Adrenal gland (tissue), 5 donors: Measurements from ENCODE around the gene TET2.

Experiments
- POLR2A ChIP-seq, 2 donors: fragments of 450-650 bp; IDR thresholded peaks; one replicate each; pipeline ENCODE4 v1.6.1; 2017; ENCODE audit warnings: antibody characterized with exemption in 2 of 2, mild to moderate bottlenecking in 2 of 2, moderate library complexity in 1 of 2
- TF ChIP-seq, protein P1 (sequence below), 6 experiments: fragments of 450-650 bp in 4 of 6; fragments of 200-600 bp in 2 of 6; sonication (generic) in 1 of 6; IDR thresholded peaks; 1 replicate in 5 of 6; 2 replicates in 1 of 6; pipeline versions ENCODE4 v1.5.1 to v1.8.0; 2016 to 2021; ENCODE audit warnings: antibody characterized with exemption in 6 of 6, mild to moderate bottlenecking in 2 of 6, moderate library complexity in 1 of 6
- donor health status: DM: no; HTN: no; CAD: no.

DNA sequence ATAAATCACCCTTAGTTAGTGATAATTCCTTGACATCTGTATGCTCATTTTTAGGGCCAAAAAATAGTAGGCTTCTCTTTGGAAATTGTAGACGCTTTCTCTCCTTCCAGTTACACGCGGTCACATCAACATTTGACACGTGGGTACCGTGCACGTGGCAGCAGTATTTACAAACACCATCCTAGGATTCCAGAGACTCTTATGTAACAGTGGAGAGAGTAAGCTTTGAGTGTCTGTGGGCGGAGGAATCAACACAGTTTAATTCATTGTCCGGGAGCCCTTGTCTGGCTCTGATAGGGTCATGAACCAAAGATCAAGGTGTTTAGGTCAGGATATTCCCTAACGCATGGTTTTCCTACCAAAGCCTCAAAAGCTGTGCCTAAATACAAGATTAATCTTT lies 12.2 kb downstream of the TET2 start:
- TF ChIP-seq, protein P1, sequence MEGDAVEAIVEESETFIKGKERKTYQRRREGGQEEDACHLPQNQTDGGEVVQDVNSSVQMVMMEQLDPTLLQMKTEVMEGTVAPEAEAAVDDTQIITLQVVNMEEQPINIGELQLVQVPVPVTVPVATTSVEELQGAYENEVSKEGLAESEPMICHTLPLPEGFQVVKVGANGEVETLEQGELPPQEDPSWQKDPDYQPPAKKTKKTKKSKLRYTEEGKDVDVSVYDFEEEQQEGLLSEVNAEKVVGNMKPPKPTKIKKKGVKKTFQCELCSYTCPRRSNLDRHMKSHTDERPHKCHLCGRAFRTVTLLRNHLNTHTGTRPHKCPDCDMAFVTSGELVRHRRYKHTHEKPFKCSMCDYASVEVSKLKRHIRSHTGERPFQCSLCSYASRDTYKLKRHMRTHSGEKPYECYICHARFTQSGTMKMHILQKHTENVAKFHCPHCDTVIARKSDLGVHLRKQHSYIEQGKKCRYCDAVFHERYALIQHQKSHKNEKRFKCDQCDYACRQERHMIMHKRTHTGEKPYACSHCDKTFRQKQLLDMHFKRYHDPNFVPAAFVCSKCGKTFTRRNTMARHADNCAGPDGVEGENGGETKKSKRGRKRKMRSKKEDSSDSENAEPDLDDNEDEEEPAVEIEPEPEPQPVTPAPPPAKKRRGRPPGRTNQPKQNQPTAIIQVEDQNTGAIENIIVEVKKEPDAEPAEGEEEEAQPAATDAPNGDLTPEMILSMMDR (IDR thresholded peaks at IDR 0.05) = no peak
- no peak for TF ChIP-seq POLR2A (IDR thresholded peaks at IDR 0.05)
